Stimulated activated CD4-positive, alpha-beta T cell treated with anti-CD3 and anti-CD28 coated beads, Interleukin-2, amount 100 ng/mL, for 48 hours (primary cell): Measurements from ENCODE around the gene ACSS1.
"Not testable (repeated sequence)": the region's sequence is repeated elsewhere in the genome, so short reads cannot be mapped to it uniquely, and the experiment has no call there.

ENCODE experiments used
- DNase-seq, 2 donors: peaks; one replicate each; pipeline ENCODE4 v3.0.0-alpha.2; 2020

ACSS1 gene

DNA sequence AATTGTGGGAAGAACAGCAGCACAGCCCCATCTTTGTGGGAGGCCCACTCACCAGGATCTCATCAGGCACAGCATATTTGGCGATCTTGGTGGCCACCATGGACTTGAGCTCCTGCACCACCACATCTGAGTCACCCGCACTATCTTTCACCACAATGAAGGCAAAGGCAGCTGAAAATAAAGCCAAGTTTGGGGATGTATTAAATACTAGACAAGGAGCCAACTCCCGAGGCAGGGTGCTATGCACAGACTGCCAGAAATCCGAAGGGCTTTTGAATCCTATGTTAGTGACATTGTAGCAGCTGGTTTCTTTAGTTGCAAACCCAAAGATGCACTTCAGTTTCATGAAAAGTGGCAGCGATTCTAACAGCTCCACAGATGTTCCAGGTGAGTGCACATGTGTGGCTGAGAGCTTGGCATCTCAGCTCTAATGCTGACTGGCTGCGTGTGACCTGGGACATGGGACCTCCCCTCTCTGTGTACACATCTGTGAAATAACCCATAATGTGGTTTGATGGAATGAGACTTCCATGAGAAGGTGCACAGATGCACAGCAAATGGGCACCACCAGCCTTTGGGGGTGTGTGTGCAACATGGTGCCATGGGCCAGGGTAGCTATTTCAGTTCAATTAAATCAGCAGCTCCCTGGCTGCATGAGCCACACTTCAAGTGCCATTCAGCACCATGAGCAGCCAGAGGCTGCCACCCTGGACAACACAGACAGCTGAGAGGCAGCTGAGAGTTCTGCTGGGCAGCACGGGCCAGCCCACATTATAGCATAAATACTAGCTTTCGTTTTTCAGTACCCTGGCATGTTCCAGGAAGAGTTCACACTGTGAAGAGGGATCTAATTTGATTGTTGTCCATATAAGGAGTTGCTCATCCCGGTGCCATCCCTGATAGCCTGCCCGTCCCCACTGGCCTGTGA, 48.5 kb downstream of the ACSS1 start:
- DNase-seq: no peak

- DNase-seq: no peak
These were observed 49.3 kb downstream of the ACSS1 start for GRCh38 chr20:25008388-25009217.

- no peak for DNase-seq
These were observed 50.2 kb downstream of the ACSS1 start for GRCh38 chr20:25007491-25008305.

DNA sequence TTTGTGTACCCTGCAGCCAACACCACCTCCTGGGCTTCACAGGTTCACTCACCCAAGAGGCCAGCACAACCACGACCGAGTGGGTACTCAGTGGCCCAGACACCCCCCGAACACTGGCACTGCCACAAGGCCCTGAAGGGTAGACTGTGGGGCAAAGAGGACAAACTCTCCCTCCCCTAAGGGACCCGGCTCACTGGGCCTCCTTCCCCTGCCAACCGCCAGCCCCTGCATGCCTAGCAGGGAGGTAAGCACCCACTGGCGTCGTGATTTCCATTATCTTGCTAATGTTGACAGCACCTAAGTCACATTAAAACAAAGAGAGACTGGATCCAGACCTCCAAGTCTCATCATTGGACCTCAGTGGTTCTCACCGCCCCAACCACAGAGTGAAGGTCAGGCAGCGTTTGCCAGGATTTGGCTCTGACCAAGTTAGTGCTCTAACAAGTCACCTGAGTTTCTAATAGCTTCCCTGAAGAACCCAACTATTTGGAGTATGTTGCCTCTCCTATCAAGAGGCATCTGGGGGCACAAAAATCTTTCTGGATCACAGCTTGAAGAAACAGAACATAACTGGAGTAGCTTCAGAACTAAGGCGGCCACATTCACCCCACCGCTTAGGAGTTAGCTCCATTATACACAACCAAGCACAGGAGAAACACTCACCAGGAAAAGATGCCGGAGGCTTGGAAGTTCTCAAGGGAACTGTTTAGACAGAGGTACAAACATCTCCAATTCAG, 51.3 kb downstream of the ACSS1 start:
- DNase-seq: no peak

- no peak for DNase-seq
These were observed 52.3 kb downstream of the ACSS1 start for GRCh38 chr20:25005661-25006060.

- no peak for DNase-seq
These were observed 52.7 kb downstream of the ACSS1 start for GRCh38 chr20:25005220-25005619.

- no peak for DNase-seq
These were observed 54.9 kb downstream of the ACSS1 start for GRCh38 chr20:25003002-25003401.

DNA sequence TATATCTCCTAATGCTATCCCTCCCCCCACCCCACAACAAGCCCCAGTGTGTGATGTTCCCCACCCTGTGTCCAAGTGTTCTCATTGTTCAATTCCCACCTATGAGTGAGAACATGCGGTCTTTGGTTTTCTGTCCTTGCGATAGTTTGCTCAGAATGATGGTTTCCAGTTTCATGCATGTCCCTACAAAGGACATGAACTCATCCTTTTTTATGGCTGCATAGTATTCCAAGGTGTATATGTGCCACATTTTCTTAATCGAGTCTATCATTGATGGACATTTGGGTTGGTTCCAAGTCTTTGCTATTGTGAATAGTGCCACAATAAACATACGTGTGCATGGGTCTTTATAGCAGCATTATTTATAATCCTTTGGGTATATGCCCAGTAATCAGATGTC, 56.6 kb downstream of the ACSS1 start:
- not testable (repeated sequence) for DNase-seq

DNA sequence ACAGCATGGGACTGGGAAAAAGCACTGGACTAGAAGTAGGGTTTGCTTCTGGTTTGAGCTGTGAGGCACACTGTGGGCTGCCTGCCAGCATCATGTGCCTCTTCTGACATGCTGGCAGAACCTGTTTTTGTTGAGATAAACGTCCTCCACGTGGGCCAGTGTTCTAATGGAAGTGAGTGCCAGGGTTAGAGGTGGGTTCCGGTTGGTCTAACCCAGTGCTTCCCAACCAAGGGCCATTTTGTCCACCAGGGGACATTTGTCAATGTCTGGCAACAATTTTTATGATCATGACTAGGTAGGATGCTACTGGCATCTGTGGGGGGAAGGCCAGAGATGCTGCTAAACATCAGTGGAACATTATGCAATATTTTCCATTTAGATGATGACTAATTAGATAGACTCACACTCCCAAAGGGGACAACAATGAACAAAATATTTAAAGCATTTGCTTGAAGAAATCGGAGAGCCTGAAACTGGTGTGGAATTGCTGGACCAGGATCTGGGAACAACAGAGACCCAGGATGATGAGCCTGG, 57.6 kb downstream of the ACSS1 start:
- DNase-seq: no peak

DNA sequence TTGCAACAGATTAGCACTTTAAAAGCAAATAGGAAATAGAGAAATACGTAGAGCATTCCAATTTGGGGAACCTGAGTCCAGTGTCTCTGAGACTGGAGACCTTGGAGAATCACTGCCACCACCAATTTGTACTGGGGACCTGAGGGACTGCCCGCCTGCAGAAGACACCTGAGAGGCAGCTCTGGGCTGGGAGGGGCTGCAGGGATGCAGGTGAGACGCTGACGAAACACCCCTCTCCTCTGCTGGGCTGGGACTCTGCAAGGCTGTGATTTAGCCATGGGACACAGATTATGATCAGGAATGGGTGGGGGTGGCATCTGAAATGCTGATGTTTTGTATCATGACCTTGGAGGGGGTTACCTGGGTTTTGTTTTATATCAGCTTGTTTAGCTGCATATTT, 58.4 kb downstream of the ACSS1 start:
- no peak for DNase-seq

- no peak for DNase-seq
These were observed 59.1 kb downstream of the ACSS1 start for GRCh38 chr20:24998631-24999445.

DNA sequence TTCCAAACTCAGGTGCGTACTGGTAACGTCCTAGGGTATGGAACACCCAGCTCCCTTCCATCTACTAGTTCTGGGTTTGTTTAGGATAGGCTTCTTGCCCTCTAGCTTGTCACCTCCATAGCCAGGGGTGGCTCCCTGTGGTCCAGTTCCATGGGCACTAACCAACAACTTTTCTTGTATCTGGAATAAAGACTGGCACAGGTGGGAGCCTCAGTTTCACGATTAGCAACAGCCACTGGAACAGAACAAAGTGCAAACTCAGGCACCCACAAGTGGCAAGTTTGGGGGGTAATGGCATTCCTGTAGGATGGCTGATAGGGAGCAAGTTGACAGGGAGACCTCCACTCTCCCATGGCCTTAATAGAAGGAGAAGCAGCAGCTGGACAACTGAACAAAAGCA, 59.8 kb downstream of the ACSS1 start:
- no peak for DNase-seq

DNA sequence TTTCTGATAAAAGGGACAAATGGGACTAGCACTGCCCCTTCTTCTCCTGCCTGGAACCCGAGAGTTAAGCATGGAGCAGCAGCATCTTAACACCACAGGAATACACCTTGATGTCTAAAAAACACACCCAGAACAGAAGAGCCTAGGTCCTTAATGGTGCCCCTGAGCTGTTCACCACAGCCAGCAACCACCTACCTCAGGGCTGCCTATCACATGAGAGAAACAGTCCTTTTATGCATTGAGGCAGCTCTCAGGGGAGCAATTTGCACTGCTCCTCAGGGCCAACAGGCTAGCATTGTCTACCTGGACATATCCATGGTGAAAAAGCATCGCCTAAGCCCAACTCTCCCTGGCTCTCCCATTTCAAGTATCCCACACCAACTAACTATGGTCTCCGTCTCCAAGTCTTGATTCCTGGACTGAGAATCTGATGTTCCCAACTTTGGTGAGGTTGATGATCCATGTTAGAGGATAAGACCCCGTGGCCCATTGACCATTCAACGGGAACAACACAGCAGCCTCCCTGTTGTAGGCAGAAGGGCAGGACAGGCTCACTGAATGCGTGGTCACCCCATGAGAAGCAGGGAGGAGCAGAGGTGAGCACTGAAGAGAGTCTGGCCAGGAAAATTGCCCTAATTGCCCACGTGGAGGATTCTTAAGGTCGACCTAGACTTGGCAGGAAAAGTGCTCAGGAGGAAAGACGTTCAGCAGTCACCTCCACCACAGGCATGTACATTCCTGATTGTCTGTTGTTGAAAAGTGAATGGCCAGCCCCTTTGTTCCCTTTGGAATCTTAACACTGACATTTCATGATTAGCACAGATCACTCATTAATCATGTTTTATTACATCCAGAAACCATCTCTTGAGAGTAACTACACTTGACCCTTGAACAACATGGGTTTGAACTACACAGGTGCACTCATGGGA, 61.2 kb downstream of the ACSS1 start:
- no peak for DNase-seq

DNA sequence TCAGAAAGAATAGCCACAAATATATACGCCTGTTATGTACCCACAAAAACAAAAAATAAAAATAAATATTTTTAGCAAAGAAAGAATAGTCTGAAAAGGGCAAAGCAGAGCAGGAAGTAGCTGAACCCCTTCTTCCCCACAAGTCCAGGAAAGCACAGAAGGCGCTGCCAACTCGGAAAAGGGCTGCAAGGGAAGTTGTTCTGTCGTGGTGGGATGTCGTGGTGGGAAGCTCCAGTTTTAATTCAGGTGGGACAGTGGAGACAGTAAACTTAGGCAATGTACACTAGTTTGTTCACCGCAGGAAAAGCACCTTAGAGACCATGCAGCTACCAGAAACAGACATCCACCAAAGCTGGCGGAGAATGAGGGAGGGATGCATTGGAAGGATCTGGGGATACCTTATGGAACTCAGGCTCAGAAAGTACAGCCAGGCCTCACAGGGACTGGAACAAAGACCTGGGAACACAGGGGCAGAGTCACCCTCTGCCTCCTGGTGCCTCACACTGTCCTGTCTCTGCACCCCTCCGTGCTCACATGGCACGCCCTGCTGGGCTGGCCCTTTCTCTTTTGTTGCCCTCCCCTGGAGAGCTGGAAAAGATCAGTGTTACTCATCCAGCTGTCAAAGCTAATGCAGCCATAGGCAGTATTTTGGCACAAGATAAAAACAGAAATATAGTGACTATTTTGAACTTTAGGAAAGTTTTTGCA, 62.0 kb downstream of the ACSS1 start:
- no peak for DNase-seq

GRCh38 chr20:24994470-24995368, 63.2 kb downstream of the ACSS1 start:
- DNase-seq: peak; percentile 79 to 82

DNA sequence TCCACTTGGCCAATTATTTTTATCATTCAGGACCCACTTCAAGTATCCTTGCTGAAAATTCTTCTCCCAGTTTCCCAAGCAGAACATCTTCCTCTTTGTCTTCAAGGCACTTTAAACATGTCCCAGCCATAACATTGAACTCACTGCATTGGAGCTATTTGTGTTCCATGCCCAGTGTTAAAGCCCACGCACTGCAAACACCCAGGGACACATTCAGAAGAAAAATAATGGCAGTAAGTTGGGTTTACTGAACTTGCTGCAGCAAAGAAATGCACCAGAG, 63.8 kb downstream of the ACSS1 start:
- no peak for DNase-seq

GRCh38 chr20:24993337-24994185, 64.4 kb downstream of the ACSS1 start:
- no peak for DNase-seq
